HG03175 (cell line): Measurements from ENCODE around the gene GNB2.

Experiments used
- ATAC-seq: cut with Tn5 transposase; IDR thresholded peaks from one replicate; pipeline ENCODE4 v1.9.1; 2021; ENCODE audit warnings: mild to moderate bottlenecking, moderate library complexity; ENCODE audit not compliant: unreplicated experiment

The GNB2 gene

DNA sequence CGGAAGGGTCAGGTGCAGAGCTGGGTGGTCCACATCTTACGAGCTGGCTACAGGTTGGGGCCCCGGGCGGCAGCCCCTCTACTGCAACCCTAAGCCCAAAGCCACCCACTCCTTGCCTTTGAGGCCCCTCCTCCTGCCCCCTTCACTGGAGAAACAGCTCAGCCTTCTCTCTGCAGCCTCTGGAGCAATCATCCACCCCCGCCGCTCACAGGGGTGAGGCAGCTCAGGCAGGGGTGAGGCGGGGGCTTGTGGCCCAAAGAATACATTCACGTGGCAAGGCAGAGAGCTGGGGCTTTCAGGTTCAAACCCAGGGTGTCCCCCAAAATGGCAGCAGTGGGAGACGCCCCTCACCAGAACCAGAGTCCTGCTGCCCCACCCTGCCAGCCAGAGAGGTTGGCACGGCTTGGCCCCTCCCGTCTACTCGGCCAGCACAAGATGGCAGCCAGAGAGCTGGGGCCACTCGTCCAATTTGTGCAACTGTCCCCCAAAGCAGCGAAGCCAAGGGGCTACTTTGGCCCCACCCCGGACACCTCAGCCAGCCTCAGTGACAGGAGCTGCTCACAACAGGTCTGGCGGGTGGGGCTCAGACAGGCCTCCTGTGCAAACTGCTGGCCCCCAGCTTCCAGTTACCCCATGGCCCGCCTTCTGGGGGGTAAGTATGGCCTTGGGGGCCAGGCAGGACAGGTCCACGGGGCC, 7.2 kb downstream of the GNB2 start:
- no peak for ATAC-seq

- no peak for ATAC-seq
Measured at GRCh38 chr7:100681491-100682227, 8.1 kb downstream of the GNB2 start.

- ATAC-seq, result no peak
Measured at GRCh38 chr7:100682228-100682741, 8.7 kb downstream of the GNB2 start.

GRCh38 chr7:100682991-100683658, 9.6 kb downstream of the GNB2 start:
- ATAC-seq, result no peak

GRCh38 chr7:100683659-100684533, 10.4 kb downstream of the GNB2 start:
- ATAC-seq, result no peak

GRCh38 chr7:100684534-100685042, 11.0 kb downstream of the GNB2 start:
- ATAC-seq, result no peak

GRCh38 chr7:100685049-100685605, 11.6 kb downstream of the GNB2 start:
- no peak for ATAC-seq

GRCh38 chr7:100685631-100686145, 12.1 kb downstream of the GNB2 start:
- ATAC-seq, result no peak

DNA sequence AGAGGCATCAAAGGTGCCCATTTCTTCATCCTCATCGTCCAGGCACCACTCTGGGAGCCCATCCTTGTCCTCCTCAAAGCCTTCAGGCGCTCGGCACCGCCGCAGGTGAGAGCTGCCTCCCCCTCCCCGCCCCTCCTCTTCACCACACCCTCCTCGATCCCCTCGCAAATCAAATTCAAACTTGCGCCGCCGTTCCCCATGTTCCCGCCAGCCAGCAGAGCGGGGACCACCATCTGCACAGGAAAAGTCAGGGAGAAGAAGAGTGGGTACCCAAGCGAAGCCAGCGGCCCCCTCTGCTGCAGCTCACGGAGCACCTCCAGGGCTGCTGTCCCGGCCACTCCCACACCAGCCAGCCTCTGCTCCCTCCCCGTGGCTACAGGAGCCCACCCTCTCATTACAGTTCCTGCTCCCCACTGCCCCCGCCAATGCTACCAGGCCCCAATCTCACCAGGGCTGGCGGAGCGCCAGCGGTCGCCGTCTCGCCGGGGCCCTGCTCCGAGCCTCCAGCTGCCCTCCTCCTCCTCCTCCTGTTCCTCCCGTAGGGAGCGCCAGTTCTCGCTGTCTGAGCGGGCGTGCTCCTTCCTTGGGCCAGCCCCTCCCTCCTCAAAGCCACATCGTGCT, 12.8 kb downstream of the GNB2 start:
- ATAC-seq, result no peak

GRCh38 chr7:100686822-100687211, 13.3 kb downstream of the GNB2 start:
- ATAC-seq, result no peak

- ATAC-seq, result no peak
Measured at GRCh38 chr7:100687261-100687660, 13.7 kb downstream of the GNB2 start.

DNA sequence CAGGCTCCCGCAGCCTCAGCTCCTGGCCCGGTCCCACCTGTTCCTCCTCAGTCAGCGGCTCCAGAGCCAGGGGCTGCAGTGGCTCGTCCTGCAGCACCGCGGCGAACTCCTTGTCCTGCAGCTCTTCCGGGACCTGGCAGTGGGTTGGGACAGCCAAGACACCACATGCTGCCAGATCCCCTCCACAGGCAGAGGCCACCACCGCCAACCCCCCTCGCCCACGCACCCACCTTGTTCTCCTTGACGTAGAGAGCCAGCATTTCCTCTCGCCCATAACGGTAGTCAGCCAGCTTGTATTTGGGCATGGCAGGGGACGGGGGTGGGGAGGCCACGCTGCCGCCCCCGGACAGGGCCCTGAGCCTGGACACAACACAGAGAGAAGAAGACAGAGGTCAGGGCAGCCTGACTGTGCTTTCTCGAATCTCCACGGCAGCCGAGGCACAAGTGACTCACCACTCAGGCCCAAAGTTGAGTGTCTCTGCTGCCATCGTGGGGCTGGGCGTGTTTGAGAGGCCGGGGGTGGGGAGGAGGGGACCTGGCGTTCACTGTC, 14.3 kb downstream of the GNB2 start:
- no peak for ATAC-seq

DNA sequence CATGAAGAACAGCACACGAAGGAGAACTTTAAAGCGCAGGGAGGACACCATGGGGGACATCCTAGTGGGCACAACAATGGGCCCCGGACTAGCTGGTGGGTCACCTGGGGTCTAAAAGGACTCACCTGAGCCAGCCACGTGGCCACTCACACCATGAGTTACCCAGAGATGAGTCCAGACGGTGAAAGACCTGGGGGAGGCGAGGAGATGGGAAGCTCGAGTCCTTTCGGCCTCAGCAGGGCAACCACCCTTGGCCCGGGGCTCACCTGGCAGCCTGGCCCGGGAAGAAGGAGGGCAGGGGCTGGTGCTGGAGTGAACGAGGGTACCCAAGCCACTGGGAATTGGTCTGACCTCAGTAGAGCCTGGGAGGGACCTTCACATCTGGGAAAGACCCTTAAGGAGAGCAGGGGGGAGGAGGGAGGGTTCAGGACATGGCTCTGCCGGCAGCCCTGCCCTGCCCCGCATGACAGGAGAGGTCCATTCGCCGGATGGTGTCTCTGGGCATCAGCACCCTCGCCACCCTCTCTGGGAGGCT, 14.9 kb downstream of the GNB2 start:
- no peak for ATAC-seq

DNA sequence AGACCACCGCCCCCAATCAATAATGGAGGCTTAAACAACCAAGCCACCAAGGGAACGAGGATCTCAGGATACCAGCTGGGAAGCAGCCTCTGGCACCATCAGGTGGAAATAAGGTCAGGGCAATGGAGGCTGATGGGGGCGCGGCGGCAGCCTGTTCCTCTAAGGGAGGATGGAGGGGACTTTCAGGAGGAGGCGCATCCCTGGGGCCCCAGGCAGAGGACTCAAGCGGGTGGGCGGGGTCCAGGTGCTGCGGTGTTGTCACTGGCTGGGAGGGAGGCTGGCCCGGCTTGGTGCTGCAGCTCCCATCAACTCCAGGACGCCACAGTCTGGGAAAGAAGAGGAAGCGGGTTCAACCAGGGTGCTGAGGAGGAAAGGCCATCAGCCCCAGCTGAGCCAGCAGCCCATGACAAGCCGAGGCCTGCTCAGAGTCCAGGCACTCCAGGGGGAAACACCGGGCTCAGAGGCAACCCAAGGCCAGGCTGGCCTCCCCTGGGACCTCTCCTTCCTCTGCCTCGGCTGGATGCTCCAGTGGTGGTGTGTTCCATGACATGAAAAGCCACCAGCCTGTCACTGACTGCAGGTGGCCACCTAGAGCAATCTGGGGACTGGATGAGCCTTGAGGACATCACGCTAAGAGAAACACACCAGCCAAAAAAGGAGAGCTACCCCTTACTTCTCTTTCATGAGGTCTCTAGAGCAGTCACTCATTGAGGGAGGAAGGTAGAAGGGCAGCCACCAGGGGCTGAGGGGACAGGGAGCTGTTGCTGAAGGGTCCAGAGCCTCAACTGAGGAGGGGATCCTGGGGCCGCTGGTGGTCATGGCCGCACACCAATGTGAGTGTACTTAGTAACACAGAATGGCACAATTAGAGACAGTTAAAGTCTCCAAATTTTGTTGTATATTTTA, 15.9 kb downstream of the GNB2 start:
- no peak for ATAC-seq

- ATAC-seq, result peak; percentile 38
Measured at GRCh38 chr7:100691676-100692577, 18.4 kb downstream of the GNB2 start.

- no peak for ATAC-seq
Measured at GRCh38 chr7:100692578-100692961, 19.0 kb downstream of the GNB2 start.
